Esophagus muscularis mucosa (tissue), 4 donors: ENCODE measurements around the gene MYO10. TPM values are rescaled to one million over a fixed set of nuclear protein-coding genes. Genes with fewer than 3 reads are reported as not detected.

ENCODE experiments used
- DNase-seq: peaks from one replicate; pipeline ENCODE4 v3.0.0-alpha.2; 2017; ENCODE audit errors: extremely low spot score
- H3K27ac ChIP-seq, 4 donors: fragments of 200-600 bp; sonication (generic); replicated peaks in 1 of 4; 1 replicate in 3 of 4; 2 replicates in 1 of 4; pipeline ENCODE4 v1.5.1; 2016 to 2019; ENCODE audit warnings: mild to moderate bottlenecking in 1 of 4
- H3K27me3 ChIP-seq, 4 donors: fragments of 200-600 bp; sonication (generic); one replicate each; pipeline versions ENCODE4 v1.5.1 to v1.6.0; 2016 to 2019
- H3K36me3 ChIP-seq, 4 donors: fragments of 200-600 bp; sonication (generic); one replicate each; pipeline ENCODE4 v1.5.1; 2016 to 2019
- H3K4me1 ChIP-seq, 4 donors: fragments of 200-600 bp; sonication (generic); one replicate each; pipeline ENCODE4 v1.5.1; 2016 to 2019
- H3K4me3 ChIP-seq, 4 donors: fragments of 200-600 bp; sonication (generic); 1 replicate in 2 of 4; 2 replicates in 2 of 4; pipeline ENCODE4 v1.5.1; 2016 to 2019; ENCODE audit warnings: mild to moderate bottlenecking in 4 of 4, moderate library complexity in 1 of 4
- H3K9me3 ChIP-seq, 4 donors: fragments of 200-600 bp; sonication (generic); 1 replicate in 3 of 4; 2 replicates in 1 of 4; pipeline ENCODE4 v1.5.1; 2016 to 2019
- EP300 ChIP-seq: sonication (generic); formaldehyde crosslinking; IDR thresholded peaks from one replicate; pipeline ENCODE4 v1.6.1; 2017; ENCODE audit warnings: antibody characterized with exemption
- POLR2A ChIP-seq: fragments of 450-650 bp; IDR thresholded peaks from one replicate; pipeline ENCODE4 v1.6.1; 2017; ENCODE audit warnings: antibody characterized with exemption, moderate library complexity, mild to moderate bottlenecking, low read depth
- POLR2AphosphoS5 ChIP-seq, 2 donors: sonication (generic); formaldehyde crosslinking; IDR thresholded peaks; one replicate each; pipeline ENCODE4 v1.6.1; 2017; ENCODE audit warnings: antibody characterized with exemption in 2 of 2
- WGBS: methylation state at CpG from one replicate; pipeline ENCODE4 v1.1.5; 2018; 5-methylcytosine and 5-hydroxymethylcytosine counted together
- intact Hi-C: fragments of 100-400 bp; cut with DNase I; formaldehyde crosslinking; loops from one replicate; pipeline ENCODE4 v1.15.1; 2023
- total RNA-seq, 4 donors: library from RNA; depleted of rRNA; stranded (reverse); fragments of >200 nt; gene quantifications; one replicate each; pipeline versions ENCODE4 v1.1.0 to v1.2.1, GENCODE V29; 2016
- TF ChIP-seq, protein P1 (sequence below), 3 experiments: fragments of 200-600 bp in 2 of 3; fragments of 450-650 bp in 1 of 3; sonication (generic) in 2 of 3; IDR thresholded peaks; one replicate each; pipeline ENCODE4 v1.5.1; 2017 to 2019; ENCODE audit warnings: antibody characterized with exemption in 3 of 3, mild to moderate bottlenecking in 2 of 3, moderate library complexity in 1 of 3

Gene MYO10
- total RNA-seq, 4 donors from 2014 or later = 7.1 to 9.3 (median 7.8) TPM

DNA sequence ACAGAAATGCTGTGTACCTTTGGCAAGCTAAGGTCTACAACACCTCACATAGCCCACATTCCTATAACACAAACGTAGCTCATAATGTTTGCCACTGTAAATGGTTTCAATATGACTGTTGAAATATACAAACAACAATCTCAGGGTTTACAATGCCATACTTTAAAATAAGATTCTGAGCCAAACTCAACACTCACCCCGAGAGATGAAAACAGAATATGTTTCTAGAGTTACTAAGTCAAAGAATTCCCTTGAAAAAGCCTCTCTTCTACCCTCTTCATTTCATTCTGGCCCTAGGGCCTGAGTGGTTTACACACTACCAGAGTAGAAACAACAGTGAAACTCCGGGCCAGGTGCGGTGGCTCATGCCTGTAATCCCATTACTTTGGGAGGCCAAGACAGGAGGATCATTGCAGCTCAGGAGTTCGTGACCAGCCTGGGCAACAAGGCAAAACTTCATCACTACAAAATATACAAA is 72.6 kb downstream of the MYO10 start:
- DNase-seq = no peak
- Histone ChIP-seq H3K27ac (no peak overlapping the region), H3K4me1 (no peaks in the 10 kb centered on the region), H3K36me3 (no peaks in the 10 kb centered on the region), H3K27me3 (no peaks in the 10 kb centered on the region), H3K9me3 (peaks cover 0 to 9% (median 3%) of the 10 kb centered on the region in 4 donors), H3K4me3 (no peak overlapping the region)
- intact Hi-C loops = no loop called here
- no peak for TF ChIP-seq POLR2AphosphoS5 (IDR thresholded peaks at IDR 0.05)
- TF ChIP-seq, protein P1, sequence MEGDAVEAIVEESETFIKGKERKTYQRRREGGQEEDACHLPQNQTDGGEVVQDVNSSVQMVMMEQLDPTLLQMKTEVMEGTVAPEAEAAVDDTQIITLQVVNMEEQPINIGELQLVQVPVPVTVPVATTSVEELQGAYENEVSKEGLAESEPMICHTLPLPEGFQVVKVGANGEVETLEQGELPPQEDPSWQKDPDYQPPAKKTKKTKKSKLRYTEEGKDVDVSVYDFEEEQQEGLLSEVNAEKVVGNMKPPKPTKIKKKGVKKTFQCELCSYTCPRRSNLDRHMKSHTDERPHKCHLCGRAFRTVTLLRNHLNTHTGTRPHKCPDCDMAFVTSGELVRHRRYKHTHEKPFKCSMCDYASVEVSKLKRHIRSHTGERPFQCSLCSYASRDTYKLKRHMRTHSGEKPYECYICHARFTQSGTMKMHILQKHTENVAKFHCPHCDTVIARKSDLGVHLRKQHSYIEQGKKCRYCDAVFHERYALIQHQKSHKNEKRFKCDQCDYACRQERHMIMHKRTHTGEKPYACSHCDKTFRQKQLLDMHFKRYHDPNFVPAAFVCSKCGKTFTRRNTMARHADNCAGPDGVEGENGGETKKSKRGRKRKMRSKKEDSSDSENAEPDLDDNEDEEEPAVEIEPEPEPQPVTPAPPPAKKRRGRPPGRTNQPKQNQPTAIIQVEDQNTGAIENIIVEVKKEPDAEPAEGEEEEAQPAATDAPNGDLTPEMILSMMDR (IDR thresholded peaks at IDR 0.05) = no peak
- no peak for TF ChIP-seq EP300
- TF ChIP-seq POLR2A = no peak
- 92% methylated on average over 5 of the region's 5 CpGs for WGBS

DNA sequence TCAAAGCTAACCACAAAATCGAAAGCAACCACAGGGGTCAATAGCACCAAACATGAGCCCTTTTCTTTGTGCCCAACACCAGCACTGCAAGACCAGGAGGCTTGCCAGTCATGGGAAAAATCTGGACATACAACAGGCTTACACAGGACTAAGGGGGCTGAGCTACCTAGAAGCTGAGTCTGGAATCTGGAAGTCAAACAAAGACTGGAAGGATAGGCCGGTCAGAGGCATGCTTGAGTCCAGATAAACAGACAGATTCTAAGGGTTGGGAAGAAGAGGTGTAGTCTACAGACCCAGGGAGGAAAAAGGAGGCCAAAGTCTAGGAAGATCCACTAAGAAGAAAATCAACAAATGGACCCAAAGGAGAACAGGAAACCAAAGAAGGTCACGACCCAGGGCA is 73.3 kb downstream of the MYO10 start:
- intact Hi-C loops = no loop called here
- no peaks in the 10 kb centered on the region for H3K4me1 ChIP-seq
- no peaks in the 10 kb centered on the region for H3K36me3 ChIP-seq
- peaks cover 0 to 9% (median 3%) of the 10 kb centered on the region in 4 donors for H3K9me3 ChIP-seq
- no peaks in the 10 kb centered on the region for H3K27me3 ChIP-seq
- H3K4me3 ChIP-seq = no peak overlapping the region
- no peak for TF ChIP-seq POLR2A
- TF ChIP-seq, protein P1 (IDR thresholded peaks at IDR 0.05) = no peak
- no peak for TF ChIP-seq POLR2AphosphoS5 (IDR thresholded peaks at IDR 0.05)
- no peak for TF ChIP-seq EP300
- no peak overlapping the region for H3K27ac ChIP-seq
- WGBS = 78% methylated on average over 3 of the region's 3 CpGs
- no peak for DNase-seq

DNA sequence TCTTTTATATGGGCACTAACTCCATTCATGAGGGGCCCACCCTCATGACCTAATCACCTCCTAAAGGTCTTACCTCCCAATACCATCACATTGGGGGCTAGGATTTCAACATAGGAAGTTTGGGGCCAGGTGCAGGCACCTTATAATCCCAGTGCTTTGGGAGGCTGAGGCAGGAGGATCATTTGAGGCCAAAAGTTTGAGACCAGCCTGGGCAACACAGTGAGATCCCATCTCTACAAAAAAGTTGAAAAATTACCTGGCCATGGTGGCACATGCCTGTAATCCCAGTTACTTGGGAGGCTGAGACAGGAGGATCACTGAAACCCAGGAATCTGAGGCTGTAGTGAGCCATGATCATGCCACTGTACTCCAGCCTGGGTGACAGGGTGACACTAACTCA is 76.7 kb downstream of the MYO10 start:
- Histone ChIP-seq H3K4me1 (peaks cover 8 to 17% (median 11%) of the 10 kb centered on the region in 4 donors), H3K27me3 (no peaks in the 10 kb centered on the region), H3K4me3 (no peak overlapping the region), H3K36me3 (no peaks in the 10 kb centered on the region), H3K27ac (no peak overlapping the region), H3K9me3 (peaks cover 0 to 9% (median 3%) of the 10 kb centered on the region in 4 donors)
- DNase-seq = no peak
- TF ChIP-seq EP300 (no peak), POLR2A (no peak)
- intact Hi-C loops = no loop called here

DNA sequence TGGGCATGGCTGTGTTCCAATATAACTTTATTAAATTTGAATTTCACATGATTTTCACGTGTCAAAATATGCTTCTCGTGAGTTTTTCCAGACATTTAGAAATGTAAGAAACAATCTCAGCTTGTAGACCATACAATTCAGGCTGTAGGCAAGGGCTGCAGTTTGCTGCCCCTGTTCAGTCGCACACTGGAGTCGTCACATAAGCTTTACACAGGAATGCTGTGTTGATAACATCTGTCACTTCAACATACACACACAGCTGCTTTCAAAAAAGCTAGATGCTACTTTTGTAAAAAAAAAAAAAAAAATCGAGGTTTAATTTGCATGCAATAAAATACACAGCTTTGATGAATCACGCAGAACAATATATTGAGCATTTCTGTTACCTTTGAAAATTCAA is 77.9 kb downstream of the MYO10 start:
- H3K27me3 ChIP-seq = no peaks in the 10 kb centered on the region
- no peak overlapping the region for H3K4me3 ChIP-seq
- 83% methylated on average over 6 of the region's 6 CpGs for WGBS
- no peaks in the 10 kb centered on the region for H3K36me3 ChIP-seq
- no peak for DNase-seq
- no peak for TF ChIP-seq POLR2A
- no peak for TF ChIP-seq EP300
- TF ChIP-seq, protein P1 (IDR thresholded peaks at IDR 0.05) = no peak
- TF ChIP-seq POLR2AphosphoS5 (IDR thresholded peaks at IDR 0.05) = no peak
- intact Hi-C loops = no loop called here
- peaks cover 8 to 17% (median 11%) of the 10 kb centered on the region in 4 donors for H3K4me1 ChIP-seq
- H3K9me3 ChIP-seq = peaks cover 0 to 9% (median 3%) of the 10 kb centered on the region in 4 donors
- no peak overlapping the region for H3K27ac ChIP-seq

DNA sequence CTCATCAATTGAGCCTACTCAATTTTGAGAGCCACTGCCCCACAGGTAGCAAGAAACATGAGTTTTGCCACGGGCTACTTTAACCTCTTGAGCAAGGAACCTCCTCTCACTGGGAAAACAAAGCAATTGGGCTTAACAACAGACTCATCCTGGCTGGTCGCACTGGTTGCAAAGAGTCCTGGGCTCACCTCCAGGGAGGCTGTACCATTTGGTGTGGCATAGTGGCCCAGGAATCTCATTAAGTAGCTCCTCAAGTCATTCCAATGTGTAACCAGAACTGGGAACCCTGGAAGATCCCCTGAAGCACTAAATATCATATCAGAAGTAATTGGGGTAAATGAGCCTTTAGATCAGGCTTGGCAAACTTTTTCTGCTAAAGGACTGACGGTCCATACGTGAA is 78.5 kb downstream of the MYO10 start:
- H3K27ac ChIP-seq = no peak overlapping the region

More for the DNA sequence above, 78.5 kb downstream of the MYO10 start:
- TF ChIP-seq POLR2AphosphoS5 (IDR thresholded peaks at IDR 0.05) (no peak), POLR2A (no peak), EP300 (no peak)
- TF ChIP-seq, protein P1 (IDR thresholded peaks at IDR 0.05) = no peak
- no peak overlapping the region for H3K4me3 ChIP-seq
- no peaks in the 10 kb centered on the region for H3K27me3 ChIP-seq
- peaks cover 0 to 9% (median 3%) of the 10 kb centered on the region in 4 donors for H3K9me3 ChIP-seq
- DNase-seq = no peak
- intact Hi-C loops = no loop called here
- no peaks in the 10 kb centered on the region for H3K36me3 ChIP-seq
- H3K4me1 ChIP-seq = peaks cover 8 to 17% (median 11%) of the 10 kb centered on the region in 4 donors
- WGBS = 98% methylated on average over 4 of the region's 4 CpGs
